ENCODE data around the gene FEV. TPM values are rescaled to one million over a fixed set of nuclear protein-coding genes. Genes with fewer than 3 reads are reported as not detected.
A peak's percentile ranks its signal among the peaks of the same experiment; 100 is the strongest.

The FEV gene
- total RNA-seq, 4 donors from 2014 or later = not detected

GRCh38 chr2:218960309-218961165 lies 24.4 kb downstream of the FEV start:
- peaks cover 100% of the 10 kb centered on the region for H3K27me3 ChIP-seq
- peaks cover 0 to 31% (median 5%) of the 10 kb centered on the region in 3 donors for H3K4me1 ChIP-seq
- H3K36me3 ChIP-seq = no peaks in the 10 kb centered on the region
- peak overlapping the region in 1 of 2 donors; percentile 48 for H3K4me3 ChIP-seq
- no peaks in the 10 kb centered on the region for H3K9me3 ChIP-seq
- 4% methylated on average over 18 of the region's 87 CpGs; no CpG with 5 or more reads in 1 of the 2 donors for WGBS, 2 donors (ENCODE audit: low coverage in 1 of 2)
- H3K27ac ChIP-seq = no peak overlapping the region
- no peak for ATAC-seq
- no peak for TF ChIP-seq EP300 (IDR thresholded peaks at IDR 0.05)
- TF ChIP-seq POLR2A (IDR thresholded peaks at IDR 0.05) = no peak
- no peak for TF ChIP-seq CTCF (IDR thresholded peaks at IDR 0.05)
- TF ChIP-seq POLR2AphosphoS5 (IDR thresholded peaks at IDR 0.05) = no peak

- no peak for ATAC-seq
- Histone ChIP-seq H3K4me1 (peaks cover 0 to 31% (median 5%) of the 10 kb centered on the region in 3 donors), H3K27me3 (peaks cover 100% of the 10 kb centered on the region), H3K36me3 (no peaks in the 10 kb centered on the region), H3K4me3 (peak overlapping the region in 1 of 2 donors; percentile 48), H3K9me3 (no peaks in the 10 kb centered on the region), H3K27ac (no peak overlapping the region)
- TF ChIP-seq POLR2AphosphoS5 (IDR thresholded peaks at IDR 0.05) = no peak
- TF ChIP-seq POLR2A (IDR thresholded peaks at IDR 0.05) = no peak
- TF ChIP-seq EP300 (IDR thresholded peaks at IDR 0.05) = no peak
- TF ChIP-seq CTCF (IDR thresholded peaks at IDR 0.05) = no peak
- WGBS, 2 donors (ENCODE audit: low coverage in 1 of 2) = no CpG with 5 or more reads among the region's 67 CpGs
Measured at GRCh38 chr2:218959761-218960308, 25.1 kb downstream of the FEV start.

- Histone ChIP-seq H3K27me3 (peaks cover 100% of the 10 kb centered on the region), H3K27ac (no peak within 1 kb of the TSS), H3K4me1 (peaks cover 0 to 31% (median 5%) of the 10 kb centered on the region in 3 donors), H3K36me3 (no peaks in the 10 kb centered on the region), H3K9me3 (no peaks in the 10 kb centered on the region), H3K4me3 (peak within 1 kb of the TSS in 1 of 2 donors; percentile 48)
- no peak for TF ChIP-seq POLR2A (IDR thresholded peaks at IDR 0.05)
- no peak for TF ChIP-seq CTCF (IDR thresholded peaks at IDR 0.05)
- no peak for TF ChIP-seq EP300 (IDR thresholded peaks at IDR 0.05)
- no peak for TF ChIP-seq POLR2AphosphoS5 (IDR thresholded peaks at IDR 0.05)
- peak; percentile 57 for ATAC-seq
- 0% methylated on average over 3 of the region's 37 CpGs; no CpG with 5 or more reads in 1 of the 2 donors for WGBS, 2 donors (ENCODE audit: low coverage in 1 of 2)
Measured at GRCh38 chr2:218959141-218959731, 25.7 kb downstream of the FEV start, which contains the start of gene CDK5R2. Gene CDK5R2 (plus strand): TSS chr2:218959666. CDS start chr2:218959821, 155 bp downstream.

- H3K9me3 ChIP-seq = no peaks in the 10 kb centered on the region
- H3K27me3 ChIP-seq = peaks cover 100% of the 10 kb centered on the region
- H3K27ac ChIP-seq = no peak overlapping the region
- H3K4me1 ChIP-seq = peaks cover 0 to 30% (median 5%) of the 10 kb centered on the region in 3 donors
- no peaks in the 10 kb centered on the region for H3K36me3 ChIP-seq
- WGBS, 2 donors (ENCODE audit: low coverage in 1 of 2) = 80% methylated on average over 1 of the region's 1 CpG; no CpG with 5 or more reads in 1 of the 2 donors
- TF ChIP-seq POLR2AphosphoS5 (IDR thresholded peaks at IDR 0.05) (no peak), CTCF (IDR thresholded peaks at IDR 0.05) (no peak), POLR2A (IDR thresholded peaks at IDR 0.05) (no peak), EP300 (IDR thresholded peaks at IDR 0.05) (no peak)
- no peak overlapping the region for H3K4me3 ChIP-seq
- no peak for ATAC-seq
Measured at GRCh38 chr2:218958276-218958675, 26.7 kb downstream of the FEV start.

Measured in gastroesophageal sphincter (tissue), 4 donors.